ENCODE data around the gene MCAT. TPM values are rescaled to one million over a fixed set of nuclear protein-coding genes. Genes with fewer than 3 reads are reported as not detected.

The MCAT gene
- total RNA-seq, 1 experiment from 2014 or later = 16.3 TPM

DNA sequence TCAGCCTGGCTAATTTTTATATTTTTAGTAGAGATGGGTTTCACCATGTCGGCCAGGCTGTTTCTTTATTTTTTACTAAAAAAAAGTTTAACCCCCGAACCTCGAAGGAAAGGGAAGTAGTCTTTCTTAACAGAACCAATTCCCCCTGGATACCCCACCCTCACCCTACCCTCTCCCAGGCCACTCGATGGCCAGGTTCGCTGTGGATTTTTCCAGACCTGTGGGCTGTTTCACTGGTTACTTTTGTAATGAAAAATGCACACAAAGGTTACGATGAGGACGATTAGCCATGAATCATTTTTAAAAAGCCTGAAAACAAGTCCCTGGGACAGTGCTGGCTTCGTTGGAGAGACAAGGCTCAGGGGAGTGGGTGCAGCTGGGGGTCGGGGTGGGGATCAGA, 10.7 kb upstream of the MCAT start:
- in situ Hi-C loops (cut with HindIII; ENCODE audit: low pct_unique_long_range_greater_than_20kb, low sequenced_read_pairs) (no loop called here), intact Hi-C loops (cut with micrococcal nuclease; ENCODE audit: unreplicated experiment) (no loop called here)
- no peak for DNase-seq (ENCODE audit: low read depth, low spot score)
- TSS peak; percentile 54 for BruUV-seq (replicated peaks)
- CTCF ChIA-PET = no interaction called here
- ATAC-seq = no peak
- Histone ChIP-seq H3K36me3 (ENCODE audit: control insufficient read depth, insufficient read depth, low read length) (no peaks in the 10 kb centered on the region), H3K27ac (ENCODE audit: low read length) (peak overlapping the region; percentile 48; the same call in 1 of the 2 replicates), H3K4me3 (ENCODE audit: low read depth in 2 of 2, low read length in 2 of 2) (peak overlapping the region; percentile 11 to 35; a peak in 3 of 4 replicates), H3K27me3 (ENCODE audit: control insufficient read depth, insufficient read depth, low read length) (no peaks in the 10 kb centered on the region), H3K4me1 (ENCODE audit: control insufficient read depth, insufficient read depth, low read length) (peaks cover 6% of the 10 kb centered on the region; the same call in 1 of the 2 replicates), H3K9me3 (ENCODE audit: control insufficient read depth, insufficient read depth, low read depth, low read length) (no peaks in the 10 kb centered on the region)
- POLR2A ChIA-PET = no interaction called here
- TF ChIP-seq SIN3A (IDR thresholded peaks at IDR 0.05; ENCODE audit: borderline replicate concordance, insufficient read depth, low read depth, low read length) (no peak), POLR2AphosphoS5 (IDR thresholded peaks at IDR 0.05; ENCODE audit: low read depth, low read length) (no peak), TCF7L2 (IDR thresholded peaks at IDR 0.05; ENCODE audit: low read depth, low read length) (no peak)
- TF ChIP-seq, protein P1, sequence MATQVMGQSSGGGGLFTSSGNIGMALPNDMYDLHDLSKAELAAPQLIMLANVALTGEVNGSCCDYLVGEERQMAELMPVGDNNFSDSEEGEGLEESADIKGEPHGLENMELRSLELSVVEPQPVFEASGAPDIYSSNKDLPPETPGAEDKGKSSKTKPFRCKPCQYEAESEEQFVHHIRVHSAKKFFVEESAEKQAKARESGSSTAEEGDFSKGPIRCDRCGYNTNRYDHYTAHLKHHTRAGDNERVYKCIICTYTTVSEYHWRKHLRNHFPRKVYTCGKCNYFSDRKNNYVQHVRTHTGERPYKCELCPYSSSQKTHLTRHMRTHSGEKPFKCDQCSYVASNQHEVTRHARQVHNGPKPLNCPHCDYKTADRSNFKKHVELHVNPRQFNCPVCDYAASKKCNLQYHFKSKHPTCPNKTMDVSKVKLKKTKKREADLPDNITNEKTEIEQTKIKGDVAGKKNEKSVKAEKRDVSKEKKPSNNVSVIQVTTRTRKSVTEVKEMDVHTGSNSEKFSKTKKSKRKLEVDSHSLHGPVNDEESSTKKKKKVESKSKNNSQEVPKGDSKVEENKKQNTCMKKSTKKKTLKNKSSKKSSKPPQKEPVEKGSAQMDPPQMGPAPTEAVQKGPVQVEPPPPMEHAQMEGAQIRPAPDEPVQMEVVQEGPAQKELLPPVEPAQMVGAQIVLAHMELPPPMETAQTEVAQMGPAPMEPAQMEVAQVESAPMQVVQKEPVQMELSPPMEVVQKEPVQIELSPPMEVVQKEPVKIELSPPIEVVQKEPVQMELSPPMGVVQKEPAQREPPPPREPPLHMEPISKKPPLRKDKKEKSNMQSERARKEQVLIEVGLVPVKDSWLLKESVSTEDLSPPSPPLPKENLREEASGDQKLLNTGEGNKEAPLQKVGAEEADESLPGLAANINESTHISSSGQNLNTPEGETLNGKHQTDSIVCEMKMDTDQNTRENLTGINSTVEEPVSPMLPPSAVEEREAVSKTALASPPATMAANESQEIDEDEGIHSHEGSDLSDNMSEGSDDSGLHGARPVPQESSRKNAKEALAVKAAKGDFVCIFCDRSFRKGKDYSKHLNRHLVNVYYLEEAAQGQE (IDR thresholded peaks at IDR 0.05; ENCODE audit: insufficient read depth in 1 of 2, low read depth in 2 of 2, low read length in 1 of 2) = no peak
- TF ChIP-seq, protein P2, sequence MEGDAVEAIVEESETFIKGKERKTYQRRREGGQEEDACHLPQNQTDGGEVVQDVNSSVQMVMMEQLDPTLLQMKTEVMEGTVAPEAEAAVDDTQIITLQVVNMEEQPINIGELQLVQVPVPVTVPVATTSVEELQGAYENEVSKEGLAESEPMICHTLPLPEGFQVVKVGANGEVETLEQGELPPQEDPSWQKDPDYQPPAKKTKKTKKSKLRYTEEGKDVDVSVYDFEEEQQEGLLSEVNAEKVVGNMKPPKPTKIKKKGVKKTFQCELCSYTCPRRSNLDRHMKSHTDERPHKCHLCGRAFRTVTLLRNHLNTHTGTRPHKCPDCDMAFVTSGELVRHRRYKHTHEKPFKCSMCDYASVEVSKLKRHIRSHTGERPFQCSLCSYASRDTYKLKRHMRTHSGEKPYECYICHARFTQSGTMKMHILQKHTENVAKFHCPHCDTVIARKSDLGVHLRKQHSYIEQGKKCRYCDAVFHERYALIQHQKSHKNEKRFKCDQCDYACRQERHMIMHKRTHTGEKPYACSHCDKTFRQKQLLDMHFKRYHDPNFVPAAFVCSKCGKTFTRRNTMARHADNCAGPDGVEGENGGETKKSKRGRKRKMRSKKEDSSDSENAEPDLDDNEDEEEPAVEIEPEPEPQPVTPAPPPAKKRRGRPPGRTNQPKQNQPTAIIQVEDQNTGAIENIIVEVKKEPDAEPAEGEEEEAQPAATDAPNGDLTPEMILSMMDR (IDR thresholded peaks at IDR 0.05) = no peak

DNA sequence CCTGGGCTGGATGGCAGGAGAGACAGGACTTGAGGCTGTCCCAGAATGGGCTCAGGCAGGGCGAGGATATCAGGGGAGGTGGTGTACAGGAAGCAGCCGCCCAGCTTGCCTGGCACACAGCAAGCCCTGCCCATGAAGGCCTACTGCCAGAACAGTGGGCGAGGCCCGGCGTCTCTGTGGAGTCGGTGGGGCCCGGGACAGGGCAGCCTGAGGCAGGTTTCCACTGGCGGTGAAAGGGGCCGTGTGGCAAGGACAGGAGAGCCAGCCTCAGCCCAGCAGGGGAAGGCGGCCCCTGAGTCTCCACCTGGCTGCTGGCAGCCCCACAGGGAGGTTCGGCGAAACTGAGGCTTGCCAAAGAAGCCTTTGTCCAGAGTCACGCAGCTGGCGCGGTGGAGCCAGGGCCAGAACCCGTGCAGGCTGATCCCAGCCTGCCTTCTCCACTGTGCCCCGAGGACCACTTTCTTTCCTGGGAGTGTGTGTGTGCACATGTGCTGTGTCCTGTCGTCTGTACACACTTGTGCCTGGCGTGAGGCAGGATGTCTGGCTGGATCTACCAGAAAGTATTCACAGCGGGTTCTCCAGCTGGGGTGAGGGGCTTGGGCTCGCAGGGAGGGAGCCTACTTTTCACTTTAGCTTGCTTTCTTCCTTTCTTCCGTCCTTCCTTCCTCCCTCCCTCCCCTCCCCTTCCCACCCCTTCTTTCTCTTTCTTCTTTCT, 9.3 kb upstream of the MCAT start:
- TF ChIP-seq, protein P1 (IDR thresholded peaks at IDR 0.05; ENCODE audit: insufficient read depth in 1 of 2, low read depth in 2 of 2, low read length in 1 of 2) = no peak
- 0 out of 2 replicates have a peak, but pooled peaks have one; percentile 35 for TF ChIP-seq SIN3A (IDR thresholded peaks at IDR 0.05; ENCODE audit: borderline replicate concordance, insufficient read depth, low read depth, low read length)
- in situ Hi-C loops (cut with HindIII; ENCODE audit: low pct_unique_long_range_greater_than_20kb, low sequenced_read_pairs) = no loop called here
- DNase-seq (ENCODE audit: low read depth, low spot score) (no peak), ATAC-seq (peak; percentile 82)
- no TSS peak for BruUV-seq (replicated peaks)
- ChIA-PET CTCF (no interaction called here), POLR2A (interaction anchor here (0.6 kb wide), 1 partner anchor 20 kb away, joined by 11 read pairs; no protein-coding TSS in a partner anchor)
- Histone ChIP-seq H3K27ac (ENCODE audit: low read length) (peak overlapping the region; percentile 88), H3K36me3 (ENCODE audit: control insufficient read depth, insufficient read depth, low read length) (no peaks in the 10 kb centered on the region), H3K27me3 (ENCODE audit: control insufficient read depth, insufficient read depth, low read length) (no peaks in the 10 kb centered on the region), H3K4me1 (ENCODE audit: control insufficient read depth, insufficient read depth, low read length) (peaks cover 6% of the 10 kb centered on the region; the same call in 1 of the 2 replicates), H3K9me3 (ENCODE audit: control insufficient read depth, insufficient read depth, low read depth, low read length) (no peaks in the 10 kb centered on the region), H3K4me3 (ENCODE audit: low read depth in 2 of 2, low read length in 2 of 2) (peak overlapping the region; percentile 55 to 62)
- intact Hi-C loops (cut with micrococcal nuclease; ENCODE audit: unreplicated experiment) = no loop called here
